ENCODE data around the gene OPCML.

DNA sequence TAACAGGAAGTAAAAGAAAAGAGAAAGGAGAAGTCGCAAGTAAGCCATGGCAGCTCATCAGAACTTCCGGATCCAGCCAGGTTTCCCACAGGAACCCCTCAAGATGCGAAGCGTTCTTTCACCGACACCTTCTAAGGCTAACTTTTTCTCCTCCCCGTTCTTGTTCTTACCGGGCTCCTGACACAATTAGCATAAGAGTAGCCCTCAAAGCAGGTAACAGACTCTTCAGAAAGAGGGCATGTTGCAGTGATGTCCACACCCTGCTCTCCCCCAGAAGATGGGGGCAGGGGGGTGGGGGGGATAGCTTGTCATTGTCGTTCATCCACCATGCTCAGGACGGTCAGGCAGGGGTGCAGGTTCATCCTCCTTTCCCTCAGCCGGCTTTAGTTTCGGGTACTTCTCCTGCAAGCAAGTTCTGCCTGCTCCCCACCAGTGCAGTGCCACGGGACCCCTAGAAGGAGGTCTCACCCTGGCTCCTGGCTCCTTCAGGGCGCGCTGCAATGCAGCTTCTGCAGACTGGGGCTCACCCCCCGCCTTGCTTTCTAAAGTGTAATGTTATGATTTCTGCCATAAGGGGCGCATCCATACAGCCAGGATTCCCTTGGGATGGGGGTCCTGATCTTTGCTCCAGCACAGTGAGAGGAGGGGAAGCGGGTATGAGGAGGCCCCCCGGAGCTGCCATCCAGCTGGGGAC lies 2.3 kb downstream of the OPCML start:
- TF ChIP-seq, protein P1, sequence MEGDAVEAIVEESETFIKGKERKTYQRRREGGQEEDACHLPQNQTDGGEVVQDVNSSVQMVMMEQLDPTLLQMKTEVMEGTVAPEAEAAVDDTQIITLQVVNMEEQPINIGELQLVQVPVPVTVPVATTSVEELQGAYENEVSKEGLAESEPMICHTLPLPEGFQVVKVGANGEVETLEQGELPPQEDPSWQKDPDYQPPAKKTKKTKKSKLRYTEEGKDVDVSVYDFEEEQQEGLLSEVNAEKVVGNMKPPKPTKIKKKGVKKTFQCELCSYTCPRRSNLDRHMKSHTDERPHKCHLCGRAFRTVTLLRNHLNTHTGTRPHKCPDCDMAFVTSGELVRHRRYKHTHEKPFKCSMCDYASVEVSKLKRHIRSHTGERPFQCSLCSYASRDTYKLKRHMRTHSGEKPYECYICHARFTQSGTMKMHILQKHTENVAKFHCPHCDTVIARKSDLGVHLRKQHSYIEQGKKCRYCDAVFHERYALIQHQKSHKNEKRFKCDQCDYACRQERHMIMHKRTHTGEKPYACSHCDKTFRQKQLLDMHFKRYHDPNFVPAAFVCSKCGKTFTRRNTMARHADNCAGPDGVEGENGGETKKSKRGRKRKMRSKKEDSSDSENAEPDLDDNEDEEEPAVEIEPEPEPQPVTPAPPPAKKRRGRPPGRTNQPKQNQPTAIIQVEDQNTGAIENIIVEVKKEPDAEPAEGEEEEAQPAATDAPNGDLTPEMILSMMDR (IDR thresholded peaks at IDR 0.05; ENCODE audit: insufficient read depth, low read length) = no peak
- TF ChIP-seq POLR2AphosphoS5 (IDR thresholded peaks at IDR 0.05; ENCODE audit: low read depth) = no peak

Measured in HL-60 (cell line).